ENCODE data around the gene ZBTB47.

Gene ZBTB47

GRCh38 chr3:42653303-42653559 is 266 bp upstream of the ZBTB47 start:
- no CpG with 5 or more reads among the region's 3 CpGs for WGBS (ENCODE audit: extremely low coverage, insufficient coverage, low lambda C conversion rate)
- Histone ChIP-seq H3K9ac (ENCODE audit: low read length) (peak overlapping the region; percentile 84), H2BK15ac (replicated peaks; ENCODE audit: low read depth) (no peak overlapping the region), H3K56ac (ENCODE audit: low read length) (peak overlapping the region; percentile 92), H4K5ac (ENCODE audit: low read length) (no peak overlapping the region), H3K4ac (ENCODE audit: low read depth, low read length) (no peak overlapping the region), H3K79me2 (ENCODE audit: control insufficient read depth, insufficient read depth, low read length) (no peaks in the 10 kb centered on the region), H2BK120ac (ENCODE audit: low read depth, low read length) (no peak overlapping the region), H3K18ac (ENCODE audit: low read length) (no peak overlapping the region), H3K27ac (ENCODE audit: low read depth, low read length) (no peak overlapping the region), H3K23ac (ENCODE audit: low read length) (peak overlapping the region; percentile 48), H2AK5ac (ENCODE audit: low read length) (no peak overlapping the region), H3K4me2 (ENCODE audit: low read length) (peak overlapping the region; percentile 13), H3K79me1 (ENCODE audit: low read length) (peaks cover 2% of the 10 kb centered on the region), H3K4me1 (ENCODE audit: control insufficient read depth, low read depth, low read length) (peaks cover 18% of the 10 kb centered on the region), H3K36me3 (ENCODE audit: control insufficient read depth, insufficient read depth, low read length) (no peaks in the 10 kb centered on the region), H2BK5ac (ENCODE audit: low read length) (no peak overlapping the region), H4K8ac (ENCODE audit: low read depth, low read length) (no peak overlapping the region), H3K4me3 (ENCODE audit: low read length) (no peak overlapping the region), H3K27me3 (ENCODE audit: insufficient read depth, low read length, poor library complexity) (no peaks in the 10 kb centered on the region)
- no peak for DNase-seq

GRCh38 chr3:42654331-42655201 is 1.1 kb downstream of the ZBTB47 start:
- H3K23ac ChIP-seq (ENCODE audit: low read length) = peak overlapping the region; percentile 45
- DNase-seq = peak; percentile 91

GRCh38 chr3:42655331-42655888 is 1.9 kb downstream of the ZBTB47 start:
- H3K4ac ChIP-seq (ENCODE audit: low read depth, low read length) = peak overlapping the region; percentile 44
- no peaks in the 10 kb centered on the region for H3K36me3 ChIP-seq (ENCODE audit: control insufficient read depth, insufficient read depth, low read length)
- no peak overlapping the region for H2BK5ac ChIP-seq (ENCODE audit: low read length)
- peak overlapping the region; percentile 40 for H3K4me2 ChIP-seq (ENCODE audit: low read length)
- peak; percentile 28 for DNase-seq
- H3K56ac ChIP-seq (ENCODE audit: low read length) = peak overlapping the region; percentile 92
- H4K8ac ChIP-seq (ENCODE audit: low read depth, low read length) = no peak overlapping the region
- no peak overlapping the region for H3K4me3 ChIP-seq (ENCODE audit: low read length)
- no CpG with 5 or more reads among the region's 4 CpGs for WGBS (ENCODE audit: extremely low coverage, insufficient coverage, low lambda C conversion rate)
- H4K5ac ChIP-seq (ENCODE audit: low read length) = no peak overlapping the region
- H3K9ac ChIP-seq (ENCODE audit: low read length) = peak overlapping the region; percentile 84
- no peaks in the 10 kb centered on the region for H3K27me3 ChIP-seq (ENCODE audit: insufficient read depth, low read length, poor library complexity)
- H3K79me2 ChIP-seq (ENCODE audit: control insufficient read depth, insufficient read depth, low read length) = no peaks in the 10 kb centered on the region
- H3K18ac ChIP-seq (ENCODE audit: low read length) = peak overlapping the region; percentile 71
- no peak overlapping the region for H3K23ac ChIP-seq (ENCODE audit: low read length)
- no peak overlapping the region for H3K27ac ChIP-seq (ENCODE audit: low read depth, low read length)
- no peak overlapping the region for H2BK15ac ChIP-seq (replicated peaks; ENCODE audit: low read depth)
- peaks cover 18% of the 10 kb centered on the region for H3K4me1 ChIP-seq (ENCODE audit: control insufficient read depth, low read depth, low read length)
- H3K79me1 ChIP-seq (ENCODE audit: low read length) = peaks cover 2% of the 10 kb centered on the region
- no peak overlapping the region for H2AK5ac ChIP-seq (ENCODE audit: low read length)
- no peak overlapping the region for H2BK120ac ChIP-seq (ENCODE audit: low read depth, low read length)

More at GRCh38 chr3:42654331-42655201, 1.1 kb downstream of the ZBTB47 start:
- no CpG with 5 or more reads among the region's 94 CpGs for WGBS (ENCODE audit: extremely low coverage, insufficient coverage, low lambda C conversion rate)
- Histone ChIP-seq H3K27me3 (ENCODE audit: insufficient read depth, low read length, poor library complexity) (no peaks in the 10 kb centered on the region), H3K9ac (ENCODE audit: low read length) (peak overlapping the region; percentile 84), H3K4me2 (ENCODE audit: low read length) (peak overlapping the region; percentile 40), H3K79me1 (ENCODE audit: low read length) (peaks cover 2% of the 10 kb centered on the region), H3K56ac (ENCODE audit: low read length) (peak overlapping the region; percentile 92), H2AK5ac (ENCODE audit: low read length) (no peak overlapping the region), H3K79me2 (ENCODE audit: control insufficient read depth, insufficient read depth, low read length) (no peaks in the 10 kb centered on the region), H3K4ac (ENCODE audit: low read depth, low read length) (peak overlapping the region; percentile 96), H2BK120ac (ENCODE audit: low read depth, low read length) (no peak overlapping the region), H4K5ac (ENCODE audit: low read length) (no peak overlapping the region), H3K4me1 (ENCODE audit: control insufficient read depth, low read depth, low read length) (peaks cover 18% of the 10 kb centered on the region), H3K36me3 (ENCODE audit: control insufficient read depth, insufficient read depth, low read length) (no peaks in the 10 kb centered on the region), H2BK5ac (ENCODE audit: low read length) (no peak overlapping the region), H4K8ac (ENCODE audit: low read depth, low read length) (peak overlapping the region; percentile 29), H3K4me3 (ENCODE audit: low read length) (peak overlapping the region; percentile 56), H3K18ac (ENCODE audit: low read length) (peak overlapping the region; percentile 71), H2BK15ac (replicated peaks; ENCODE audit: low read depth) (no peak overlapping the region), H3K27ac (ENCODE audit: low read depth, low read length) (no peak overlapping the region)

GRCh38 chr3:42655980-42656679 is 2.6 kb downstream of the ZBTB47 start:
- H3K36me3 ChIP-seq (ENCODE audit: control insufficient read depth, insufficient read depth, low read length) = no peaks in the 10 kb centered on the region
- no CpG with 5 or more reads among the region's 6 CpGs for WGBS (ENCODE audit: extremely low coverage, insufficient coverage, low lambda C conversion rate)
- H2AK5ac ChIP-seq (ENCODE audit: low read length) = no peak overlapping the region
- H3K27ac ChIP-seq (ENCODE audit: low read depth, low read length) = no peak overlapping the region
- DNase-seq = peak; percentile 48
- no peak overlapping the region for H4K8ac ChIP-seq (ENCODE audit: low read depth, low read length)
- no peak overlapping the region for H3K23ac ChIP-seq (ENCODE audit: low read length)
- no peaks in the 10 kb centered on the region for H3K27me3 ChIP-seq (ENCODE audit: insufficient read depth, low read length, poor library complexity)
- peaks cover 18% of the 10 kb centered on the region for H3K4me1 ChIP-seq (ENCODE audit: control insufficient read depth, low read depth, low read length)
- no peak overlapping the region for H2BK120ac ChIP-seq (ENCODE audit: low read depth, low read length)
- no peaks in the 10 kb centered on the region for H3K79me2 ChIP-seq (ENCODE audit: control insufficient read depth, insufficient read depth, low read length)
- no peak overlapping the region for H3K4me3 ChIP-seq (ENCODE audit: low read length)
- no peak overlapping the region for H2BK5ac ChIP-seq (ENCODE audit: low read length)
- no peak overlapping the region for H2BK15ac ChIP-seq (replicated peaks; ENCODE audit: low read depth)
- H4K5ac ChIP-seq (ENCODE audit: low read length) = no peak overlapping the region
- no peak overlapping the region for H3K18ac ChIP-seq (ENCODE audit: low read length)
- no peak overlapping the region for H3K9ac ChIP-seq (ENCODE audit: low read length)
- no peak overlapping the region for H3K56ac ChIP-seq (ENCODE audit: low read length)
- H3K4me2 ChIP-seq (ENCODE audit: low read length) = no peak overlapping the region
- H3K4ac ChIP-seq (ENCODE audit: low read depth, low read length) = no peak overlapping the region
- H3K79me1 ChIP-seq (ENCODE audit: low read length) = peaks cover 2% of the 10 kb centered on the region

GRCh38 chr3:42656680-42657610 is 3.4 kb downstream of the ZBTB47 start:
- Histone ChIP-seq H3K4ac (ENCODE audit: low read depth, low read length) (no peak overlapping the region), H3K27me3 (ENCODE audit: insufficient read depth, low read length, poor library complexity) (no peaks in the 10 kb centered on the region), H3K27ac (ENCODE audit: low read depth, low read length) (no peak overlapping the region), H3K56ac (ENCODE audit: low read length) (no peak overlapping the region), H3K4me3 (ENCODE audit: low read length) (no peak overlapping the region), H4K8ac (ENCODE audit: low read depth, low read length) (no peak overlapping the region), H3K4me2 (ENCODE audit: low read length) (no peak overlapping the region), H4K5ac (ENCODE audit: low read length) (no peak overlapping the region), H2BK15ac (replicated peaks; ENCODE audit: low read depth) (no peak overlapping the region), H2BK5ac (ENCODE audit: low read length) (no peak overlapping the region), H3K79me1 (ENCODE audit: low read length) (peaks cover 2% of the 10 kb centered on the region), H3K23ac (ENCODE audit: low read length) (no peak overlapping the region), H2AK5ac (ENCODE audit: low read length) (no peak overlapping the region), H3K4me1 (ENCODE audit: control insufficient read depth, low read depth, low read length) (peaks cover 10% of the 10 kb centered on the region), H2BK120ac (ENCODE audit: low read depth, low read length) (no peak overlapping the region), H3K79me2 (ENCODE audit: control insufficient read depth, insufficient read depth, low read length) (no peaks in the 10 kb centered on the region), H3K18ac (ENCODE audit: low read length) (no peak overlapping the region), H3K9ac (ENCODE audit: low read length) (no peak overlapping the region), H3K36me3 (ENCODE audit: control insufficient read depth, insufficient read depth, low read length) (no peaks in the 10 kb centered on the region)
- WGBS (ENCODE audit: extremely low coverage, insufficient coverage, low lambda C conversion rate) = no CpG with 5 or more reads among the region's 9 CpGs
- DNase-seq = no peak

Measured in mesendoderm (in vitro differentiated cells).